ENCODE measurements around the gene UQCRC2.

UQCRC2 gene

DNA sequence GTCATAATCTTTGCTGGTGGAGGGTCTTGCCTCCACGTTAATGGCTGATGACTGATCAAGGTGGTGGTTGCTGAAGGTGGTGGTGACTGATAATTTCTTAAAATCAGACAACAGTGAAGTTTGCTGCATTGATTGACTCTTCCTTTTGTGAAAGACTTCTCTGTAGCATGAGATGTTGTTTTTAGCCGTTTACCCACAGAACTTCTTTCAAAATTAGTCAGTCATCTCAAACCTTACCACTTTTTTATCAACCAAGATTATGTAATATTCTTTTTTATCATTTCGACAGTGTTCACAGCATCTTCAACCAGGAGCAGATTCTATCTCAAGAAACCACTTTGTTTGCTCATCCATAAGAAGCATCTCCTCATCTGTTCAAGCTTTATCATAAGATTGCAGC, 5.9 kb downstream of the UQCRC2 start:
- Histone ChIP-seq H3K9me3 (ENCODE audit: insufficient read depth, low read depth, low read length) (no peaks in the 10 kb centered on the region), H2AFZ (ENCODE audit: low read length) (no peak overlapping the region), H4K20me1 (ENCODE audit: insufficient read depth, low read length, poor library complexity, severe bottlenecking) (peaks cover 26% of the 10 kb centered on the region), H3K4me2 (ENCODE audit: low read depth, low read length, poor library complexity, severe bottlenecking) (no peak overlapping the region), H3K4me1 (ENCODE audit: insufficient read depth, low read length, poor library complexity, severe bottlenecking) (peaks cover 24% of the 10 kb centered on the region), H3K36me3 (ENCODE audit: insufficient read depth, low read length) (peaks cover 55% of the 10 kb centered on the region; the same call in 1 of the 2 replicates), H3K9ac (ENCODE audit: low read depth, low read length, poor library complexity, severe bottlenecking) (no peak overlapping the region), H3K9me2 (replicated peaks; ENCODE audit: low read depth, low read length) (no peaks in the 10 kb centered on the region), H3K27me3 (ENCODE audit: insufficient read depth, low read length, poor library complexity, severe bottlenecking) (no peaks in the 10 kb centered on the region), H3F3A (ENCODE audit: low read depth) (no peaks in the 10 kb centered on the region), H3K79me2 (ENCODE audit: insufficient read depth, low read length) (peaks cover 35% of the 10 kb centered on the region), H3K4me3 (ENCODE audit: low read length, poor library complexity, severe bottlenecking) (no peak overlapping the region)
- TF ChIP-seq EZH2phosphoT487 (IDR thresholded peaks at IDR 0.05; ENCODE audit: borderline replicate concordance) (no peak), CTCF (conservative IDR thresholded peaks at IDR 0.05; ENCODE audit: low read length) (no peak)

GRCh38 chr16:21962475-21962874, 9.3 kb downstream of the UQCRC2 start:
- no peaks in the 10 kb centered on the region for H3K9me3 ChIP-seq (ENCODE audit: insufficient read depth, low read depth, low read length)
- H3K79me2 ChIP-seq (ENCODE audit: insufficient read depth, low read length), result peaks cover 1% of the 10 kb centered on the region; the same call in 1 of the 2 replicates
- TF ChIP-seq CTCF (conservative IDR thresholded peaks at IDR 0.05; ENCODE audit: low read length) (no peak), EZH2phosphoT487 (IDR thresholded peaks at IDR 0.05; ENCODE audit: borderline replicate concordance) (no peak)
- H3K9ac ChIP-seq (ENCODE audit: low read depth, low read length, poor library complexity, severe bottlenecking), result no peak overlapping the region
- H3K4me1 ChIP-seq (ENCODE audit: insufficient read depth, low read length, poor library complexity, severe bottlenecking), result peaks cover 6% of the 10 kb centered on the region
- H2AFZ ChIP-seq (ENCODE audit: low read length), result no peak overlapping the region
- H3K4me2 ChIP-seq (ENCODE audit: low read depth, low read length, poor library complexity, severe bottlenecking), result no peak overlapping the region
- H3K9me2 ChIP-seq (replicated peaks; ENCODE audit: low read depth, low read length), result no peaks in the 10 kb centered on the region
- H3F3A ChIP-seq (ENCODE audit: low read depth), result no peaks in the 10 kb centered on the region
- H4K20me1 ChIP-seq (ENCODE audit: insufficient read depth, low read length, poor library complexity, severe bottlenecking), result peaks cover 4% of the 10 kb centered on the region
- H3K4me3 ChIP-seq (ENCODE audit: low read length, poor library complexity, severe bottlenecking), result no peak overlapping the region
- peaks cover 82% of the 10 kb centered on the region for H3K36me3 ChIP-seq (ENCODE audit: insufficient read depth, low read length)
- H3K27me3 ChIP-seq (ENCODE audit: insufficient read depth, low read length, poor library complexity, severe bottlenecking), result no peaks in the 10 kb centered on the region

GRCh38 chr16:21963887-21964286, 10.7 kb downstream of the UQCRC2 start:
- TF ChIP-seq EZH2phosphoT487 (IDR thresholded peaks at IDR 0.05; ENCODE audit: borderline replicate concordance), result no peak
- no peak for TF ChIP-seq CTCF (conservative IDR thresholded peaks at IDR 0.05; ENCODE audit: low read length)
- Histone ChIP-seq H4K20me1 (ENCODE audit: insufficient read depth, low read length, poor library complexity, severe bottlenecking) (no peaks in the 10 kb centered on the region), H3K4me2 (ENCODE audit: low read depth, low read length, poor library complexity, severe bottlenecking) (no peak overlapping the region), H3K36me3 (ENCODE audit: insufficient read depth, low read length) (peaks cover 82% of the 10 kb centered on the region), H3K4me3 (ENCODE audit: low read length, poor library complexity, severe bottlenecking) (no peak overlapping the region), H3K4me1 (ENCODE audit: insufficient read depth, low read length, poor library complexity, severe bottlenecking) (no peaks in the 10 kb centered on the region), H3K9ac (ENCODE audit: low read depth, low read length, poor library complexity, severe bottlenecking) (no peak overlapping the region), H3F3A (ENCODE audit: low read depth) (no peaks in the 10 kb centered on the region), H3K9me2 (replicated peaks; ENCODE audit: low read depth, low read length) (no peaks in the 10 kb centered on the region), H3K27me3 (ENCODE audit: insufficient read depth, low read length, poor library complexity, severe bottlenecking) (no peaks in the 10 kb centered on the region), H3K79me2 (ENCODE audit: insufficient read depth, low read length) (no peaks in the 10 kb centered on the region), H2AFZ (ENCODE audit: low read length) (no peak overlapping the region), H3K9me3 (ENCODE audit: insufficient read depth, low read depth, low read length) (no peaks in the 10 kb centered on the region)

Measured in Loucy (cell line).